Epithelial cell of esophagus (primary cell): ENCODE data around the gene KLHL6.

Experiments
- DNase-seq: peaks from one replicate; pipeline ENCODE4 v3.0.0; 2010; ENCODE audit warnings: low read depth
- H3K4me3 ChIP-seq: 2 replicates; pipeline ENCODE4 v1.5.1; 2011; ENCODE audit warnings: mild to moderate bottlenecking, low read length, control low read depth
- TF ChIP-seq, protein P1 (sequence below): IDR thresholded peaks from 2 replicates; pipeline ENCODE4 v1.5.1; 2011; ENCODE audit warnings: low read depth, mild to moderate bottlenecking, low read length, control low read depth, inconsistent platforms; ENCODE audit not compliant: insufficient read depth; ENCODE audit errors: missing control alignments

KLHL6 gene

DNA sequence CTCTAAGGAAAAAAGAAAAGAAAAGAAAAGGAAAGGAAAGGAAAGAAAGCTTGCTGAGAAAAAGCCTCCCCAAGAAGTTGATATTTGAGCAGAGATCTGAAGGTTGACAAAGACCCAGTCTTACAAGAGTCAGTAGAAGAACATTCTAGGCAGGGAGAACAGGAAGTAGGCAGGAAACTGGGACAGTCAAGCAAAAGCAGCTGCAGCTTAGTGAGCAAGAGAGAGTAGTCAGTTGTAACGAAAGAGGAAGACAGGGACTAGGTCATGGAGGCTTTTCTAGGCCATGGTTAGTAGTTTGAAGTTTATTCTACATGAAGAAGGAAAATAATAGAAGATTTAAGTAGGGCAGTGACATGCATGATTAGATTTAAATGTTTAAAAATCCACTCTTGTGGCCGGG is 31.8 kb upstream of the KLHL6 start:
- H3K4me3 ChIP-seq: no peak overlapping the region
- TF ChIP-seq, protein P1, sequence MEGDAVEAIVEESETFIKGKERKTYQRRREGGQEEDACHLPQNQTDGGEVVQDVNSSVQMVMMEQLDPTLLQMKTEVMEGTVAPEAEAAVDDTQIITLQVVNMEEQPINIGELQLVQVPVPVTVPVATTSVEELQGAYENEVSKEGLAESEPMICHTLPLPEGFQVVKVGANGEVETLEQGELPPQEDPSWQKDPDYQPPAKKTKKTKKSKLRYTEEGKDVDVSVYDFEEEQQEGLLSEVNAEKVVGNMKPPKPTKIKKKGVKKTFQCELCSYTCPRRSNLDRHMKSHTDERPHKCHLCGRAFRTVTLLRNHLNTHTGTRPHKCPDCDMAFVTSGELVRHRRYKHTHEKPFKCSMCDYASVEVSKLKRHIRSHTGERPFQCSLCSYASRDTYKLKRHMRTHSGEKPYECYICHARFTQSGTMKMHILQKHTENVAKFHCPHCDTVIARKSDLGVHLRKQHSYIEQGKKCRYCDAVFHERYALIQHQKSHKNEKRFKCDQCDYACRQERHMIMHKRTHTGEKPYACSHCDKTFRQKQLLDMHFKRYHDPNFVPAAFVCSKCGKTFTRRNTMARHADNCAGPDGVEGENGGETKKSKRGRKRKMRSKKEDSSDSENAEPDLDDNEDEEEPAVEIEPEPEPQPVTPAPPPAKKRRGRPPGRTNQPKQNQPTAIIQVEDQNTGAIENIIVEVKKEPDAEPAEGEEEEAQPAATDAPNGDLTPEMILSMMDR: no peak
- DNase-seq: no peak

DNA sequence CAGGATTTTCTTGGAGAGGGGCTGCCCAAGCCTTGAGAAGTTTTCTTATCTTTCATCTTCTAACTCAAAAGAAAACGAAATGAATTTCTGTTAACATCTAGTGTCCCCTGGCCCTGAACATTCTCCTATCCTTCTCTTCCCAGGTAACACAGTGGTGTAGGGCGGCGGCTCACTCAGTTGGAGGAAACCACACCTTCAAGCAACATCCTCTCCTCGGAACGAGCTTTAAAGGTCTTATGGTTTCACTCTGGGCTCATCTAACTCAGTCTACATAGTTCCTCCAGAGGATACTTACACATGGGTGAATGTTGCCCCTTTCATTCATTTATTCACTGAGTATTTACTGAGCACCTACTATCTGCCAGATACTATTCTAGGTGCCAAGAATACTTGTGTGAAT is 31.0 kb upstream of the KLHL6 start:
- no peak for DNase-seq
- no peak overlapping the region for H3K4me3 ChIP-seq
- TF ChIP-seq, protein P1: no peak

DNA sequence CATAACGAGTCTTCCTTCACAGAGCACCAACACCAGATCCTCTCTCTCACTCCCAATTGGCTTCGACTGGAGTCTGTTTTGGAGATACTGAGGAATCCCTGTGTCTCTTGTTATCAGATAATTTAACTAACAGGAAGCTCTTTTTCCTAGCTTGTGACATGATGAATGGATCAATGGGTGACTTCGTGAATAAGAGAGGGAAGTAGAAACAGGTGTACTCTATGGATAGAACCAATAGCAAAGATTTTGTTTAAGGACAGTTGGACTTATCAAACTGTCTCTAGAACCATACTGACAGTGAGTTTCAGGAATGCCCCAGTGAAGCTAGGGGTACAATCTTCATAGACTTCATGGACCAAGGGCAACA is 29.4 kb upstream of the KLHL6 start:
- H3K4me3 ChIP-seq: no peak overlapping the region
- TF ChIP-seq, protein P1: no peak
- no peak for DNase-seq

DNA sequence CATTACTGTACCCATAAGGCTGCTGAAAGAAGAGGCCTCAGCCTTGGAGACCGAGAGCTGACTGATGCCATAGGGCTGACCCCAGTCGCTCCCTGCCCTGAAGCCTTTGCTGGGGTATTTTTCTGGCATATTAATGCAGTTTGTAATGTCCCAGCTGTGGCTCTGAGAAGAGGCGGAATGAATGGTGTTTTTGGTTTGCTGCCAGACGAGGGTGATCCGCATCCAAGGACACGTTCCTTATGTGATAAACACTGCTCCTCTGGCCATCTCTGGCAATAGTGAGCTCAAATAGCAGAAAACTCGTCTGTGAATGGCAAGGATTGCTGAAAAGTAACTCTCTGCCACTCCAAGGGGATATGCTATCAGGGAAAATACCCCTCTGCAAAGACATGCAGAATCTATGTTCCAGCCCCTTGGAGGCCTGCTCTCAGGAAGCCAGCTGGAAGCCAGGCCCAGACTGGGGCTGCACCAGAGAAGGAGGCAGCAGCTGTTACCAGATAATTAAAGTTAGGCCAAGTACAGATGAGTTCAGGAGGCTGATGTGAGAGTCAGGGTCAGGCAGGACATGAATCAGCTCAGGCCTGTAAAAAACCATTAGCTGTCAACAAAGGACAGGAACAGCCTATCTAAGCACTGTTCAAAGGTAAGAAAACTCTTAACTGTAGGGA is 28.9 kb upstream of the KLHL6 start:
- TF ChIP-seq, protein P1: no peak
- no peak for DNase-seq
- no peak overlapping the region for H3K4me3 ChIP-seq

DNA sequence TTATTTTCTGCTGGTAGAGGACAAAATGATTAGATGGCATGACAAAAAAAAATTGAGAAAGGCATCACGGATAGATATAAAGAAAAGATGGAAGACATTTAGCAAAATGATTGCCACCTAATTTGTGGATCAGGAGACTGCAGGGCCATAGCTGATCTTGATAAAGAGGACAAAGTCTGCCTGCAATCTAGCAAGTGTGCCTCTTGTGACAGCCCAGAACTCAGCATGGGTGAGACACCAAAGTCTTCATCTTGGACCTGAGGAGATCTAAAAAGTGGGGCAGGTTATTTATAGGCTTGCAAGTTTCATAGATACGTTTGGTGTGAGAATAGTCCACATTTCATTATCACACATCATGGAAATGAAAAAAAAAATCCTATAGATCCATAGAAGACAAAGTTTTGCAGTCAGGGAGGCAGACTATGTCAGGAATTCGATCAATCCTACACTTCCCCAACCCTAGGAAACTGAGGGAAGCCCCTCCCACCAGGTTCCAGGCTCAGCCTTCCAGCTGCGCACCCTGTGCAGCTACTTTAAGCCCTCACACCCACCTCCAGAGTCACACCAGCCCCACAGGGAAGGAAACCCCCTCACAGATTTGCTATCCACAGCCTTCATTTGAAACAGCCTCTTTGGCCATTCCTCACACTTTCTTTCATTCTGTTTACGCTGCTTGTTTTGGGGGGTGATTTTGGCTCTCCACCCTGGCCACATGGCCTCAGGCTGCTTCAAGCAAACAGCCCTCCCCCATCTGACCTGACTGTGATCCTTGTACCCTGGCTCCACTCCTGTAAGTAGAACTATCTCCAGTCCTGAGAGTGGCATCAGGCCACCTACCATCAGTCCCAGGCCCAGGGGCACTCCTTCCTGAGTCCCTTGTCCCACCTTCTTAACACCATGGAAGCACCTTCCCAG is 28.1 kb upstream of the KLHL6 start:
- DNase-seq: no peak
- no peak overlapping the region for H3K4me3 ChIP-seq
- TF ChIP-seq, protein P1: no peak

DNA sequence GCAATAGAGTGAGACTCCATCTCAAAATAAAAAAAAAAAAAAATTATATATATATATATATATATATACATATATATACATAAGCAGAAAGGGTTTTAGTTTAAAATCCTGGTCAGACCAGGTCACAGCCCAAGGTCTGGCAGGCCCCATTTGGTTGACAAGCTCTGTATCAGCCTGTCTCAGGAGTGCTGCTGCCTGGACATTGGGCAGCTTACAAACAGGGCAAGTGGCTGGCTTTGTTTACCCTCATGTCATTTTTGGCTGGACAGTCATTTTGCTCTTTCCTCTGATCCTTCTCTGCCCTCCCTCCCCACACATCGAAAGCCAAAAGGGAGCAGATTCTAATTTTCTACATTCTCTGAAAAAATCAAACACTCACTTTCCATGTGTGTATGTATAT is 26.7 kb upstream of the KLHL6 start:
- DNase-seq: no peak
- TF ChIP-seq, protein P1: no peak
- no peak overlapping the region for H3K4me3 ChIP-seq
